Activated naive CD8-positive, alpha-beta T cell (primary cell): Measurements from ENCODE around the gene CNEP1R1.
"Not testable (repeated sequence)": the region's sequence is repeated elsewhere in the genome, so short reads cannot be mapped to it uniquely, and the experiment has no call there.

Experiments used
- H3K27ac Mint-ChIP-seq: one replicate; pipeline ENCODE4 v1.8.0; 2021; ENCODE audit warnings: mixed read lengths
- H3K27me3 Mint-ChIP-seq: one replicate; pipeline ENCODE4 v1.8.0; 2021; ENCODE audit warnings: mixed read lengths
- H3K36me3 Mint-ChIP-seq: one replicate; pipeline ENCODE4 v1.8.0; 2021; ENCODE audit warnings: mixed read lengths
- H3K4me1 Mint-ChIP-seq: one replicate; pipeline ENCODE4 v1.8.0; 2021; ENCODE audit warnings: low read depth, mixed read lengths
- H3K4me3 Mint-ChIP-seq: one replicate; pipeline ENCODE4 v1.8.0; 2021; ENCODE audit warnings: mild to moderate bottlenecking, mixed read lengths
- H3K9me3 Mint-ChIP-seq: one replicate; pipeline ENCODE4 v1.8.0; 2021; ENCODE audit warnings: low read depth, mixed read lengths

Gene CNEP1R1

DNA sequence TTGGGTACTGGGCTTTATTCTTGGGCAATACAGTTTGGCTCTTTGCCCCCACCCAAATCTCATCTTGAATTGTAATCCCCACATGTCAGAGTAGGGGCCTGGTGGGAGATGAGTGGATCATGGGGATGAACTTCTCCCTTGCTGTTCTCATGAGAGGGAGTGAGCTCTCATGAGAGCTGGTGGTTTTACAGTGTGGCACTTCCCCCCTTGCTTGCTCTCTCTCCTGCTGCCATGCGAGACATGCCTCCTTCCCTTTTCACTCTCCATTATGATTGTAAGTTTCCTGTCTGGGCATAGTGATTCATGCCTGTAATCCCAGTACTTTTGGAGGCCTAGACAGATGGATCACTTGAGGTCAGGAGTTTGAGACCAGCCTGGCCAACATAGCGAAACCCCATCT is 18.1 kb upstream of the CNEP1R1 start:
- no peaks in the 10 kb centered on the region for H3K4me1 Mint-ChIP-seq

DNA sequence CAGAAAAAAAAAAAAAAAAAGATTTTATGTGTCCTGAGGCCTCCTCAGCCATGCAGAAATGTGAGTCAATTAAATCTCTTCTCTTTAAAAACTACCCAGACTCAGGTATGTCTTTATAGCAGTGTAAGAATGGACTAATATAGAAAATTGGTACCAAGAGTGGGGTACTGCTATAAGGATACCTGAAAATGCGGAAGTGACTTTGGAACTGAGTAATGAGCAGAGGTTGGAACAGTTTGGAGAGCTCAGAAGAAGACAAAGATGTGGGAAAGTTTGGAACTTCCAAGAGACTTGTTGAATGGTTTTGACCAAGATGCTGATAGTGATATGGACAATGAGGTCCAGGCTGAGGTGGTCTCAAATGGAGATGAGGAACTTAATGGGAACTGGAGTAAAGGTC is 17.3 kb upstream of the CNEP1R1 start:
- no peaks in the 10 kb centered on the region for H3K36me3 Mint-ChIP-seq
- no peaks in the 10 kb centered on the region for H3K27me3 Mint-ChIP-seq
- H3K4me1 Mint-ChIP-seq: no peaks in the 10 kb centered on the region
- no peak overlapping the region for H3K4me3 Mint-ChIP-seq
- H3K27ac Mint-ChIP-seq: no peak overlapping the region
- H3K9me3 Mint-ChIP-seq: no peaks in the 10 kb centered on the region

More for the DNA sequence above, 18.1 kb upstream of the CNEP1R1 start:
- H3K9me3 Mint-ChIP-seq: no peaks in the 10 kb centered on the region
- H3K36me3 Mint-ChIP-seq: no peaks in the 10 kb centered on the region
- H3K27ac Mint-ChIP-seq: no peak overlapping the region
- no peak overlapping the region for H3K4me3 Mint-ChIP-seq
- H3K27me3 Mint-ChIP-seq: no peaks in the 10 kb centered on the region

DNA sequence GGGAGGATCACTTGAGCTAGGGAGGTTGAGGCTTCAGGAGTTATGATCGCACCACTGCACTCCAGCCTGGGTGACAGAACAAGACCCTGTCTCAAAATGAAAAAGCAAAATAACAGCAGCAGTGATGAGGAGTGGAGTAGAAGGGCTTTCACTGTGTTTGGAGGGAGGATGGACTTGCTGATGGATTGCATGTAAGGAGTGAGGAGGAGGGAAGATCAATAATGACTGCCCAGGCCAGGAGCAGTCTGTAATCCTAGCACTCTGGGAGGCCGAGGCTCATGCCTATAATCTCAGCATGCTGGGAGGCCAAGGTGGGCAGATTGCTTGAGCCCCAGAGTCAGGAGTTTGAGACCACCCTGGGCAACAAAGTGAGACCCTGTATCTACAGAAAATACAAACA is 14.8 kb upstream of the CNEP1R1 start:
- Mint-ChIP-seq H3K9me3 (no peaks in the 10 kb centered on the region), H3K27ac (no peak overlapping the region), H3K4me3 (no peak overlapping the region), H3K4me1 (no peaks in the 10 kb centered on the region), H3K36me3 (no peaks in the 10 kb centered on the region), H3K27me3 (no peaks in the 10 kb centered on the region)

- no peaks in the 10 kb centered on the region for H3K4me1 Mint-ChIP-seq
- H3K27me3 Mint-ChIP-seq: no peaks in the 10 kb centered on the region
- H3K27ac Mint-ChIP-seq: no peak overlapping the region
- H3K9me3 Mint-ChIP-seq: no peaks in the 10 kb centered on the region
- no peaks in the 10 kb centered on the region for H3K36me3 Mint-ChIP-seq
- H3K4me3 Mint-ChIP-seq: no peak overlapping the region
Measured at GRCh38 chr16:50011707-50012106, 13.3 kb upstream of the CNEP1R1 start.

DNA sequence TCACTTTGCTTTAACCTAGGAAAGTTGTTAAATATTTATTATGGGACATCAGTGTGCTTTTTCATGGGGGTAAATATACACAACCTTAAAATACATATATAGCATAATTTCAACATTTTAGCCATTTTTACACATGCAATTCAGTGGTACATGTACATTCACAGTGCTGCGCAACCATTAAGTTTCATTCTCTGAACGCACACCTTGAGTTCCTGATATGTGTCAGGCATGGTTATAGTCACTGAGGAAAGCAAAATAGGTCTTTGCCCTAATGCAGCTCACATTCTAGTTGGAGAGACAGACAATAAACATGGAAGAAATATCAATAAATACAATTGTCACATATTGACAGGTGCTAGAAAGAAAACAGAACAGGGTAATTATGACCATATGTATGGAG is 12.8 kb upstream of the CNEP1R1 start:
- Mint-ChIP-seq H3K27me3 (no peaks in the 10 kb centered on the region), H3K4me1 (no peaks in the 10 kb centered on the region), H3K9me3 (no peaks in the 10 kb centered on the region), H3K36me3 (no peaks in the 10 kb centered on the region), H3K27ac (no peak overlapping the region), H3K4me3 (no peak overlapping the region)

GRCh38 chr16:50014211-50014610 is 10.8 kb upstream of the CNEP1R1 start:
- H3K9me3 Mint-ChIP-seq, H3K36me3 Mint-ChIP-seq, H3K27ac Mint-ChIP-seq, H3K27me3 Mint-ChIP-seq, H3K4me3 Mint-ChIP-seq, H3K4me1 Mint-ChIP-seq: not testable (repeated sequence)

GRCh38 chr16:50015631-50016030 is 9.4 kb upstream of the CNEP1R1 start:
- Mint-ChIP-seq H3K4me1 (no peaks in the 10 kb centered on the region), H3K27ac (no peak overlapping the region), H3K4me3 (no peak overlapping the region), H3K27me3 (no peaks in the 10 kb centered on the region), H3K36me3 (no peaks in the 10 kb centered on the region), H3K9me3 (no peaks in the 10 kb centered on the region)

DNA sequence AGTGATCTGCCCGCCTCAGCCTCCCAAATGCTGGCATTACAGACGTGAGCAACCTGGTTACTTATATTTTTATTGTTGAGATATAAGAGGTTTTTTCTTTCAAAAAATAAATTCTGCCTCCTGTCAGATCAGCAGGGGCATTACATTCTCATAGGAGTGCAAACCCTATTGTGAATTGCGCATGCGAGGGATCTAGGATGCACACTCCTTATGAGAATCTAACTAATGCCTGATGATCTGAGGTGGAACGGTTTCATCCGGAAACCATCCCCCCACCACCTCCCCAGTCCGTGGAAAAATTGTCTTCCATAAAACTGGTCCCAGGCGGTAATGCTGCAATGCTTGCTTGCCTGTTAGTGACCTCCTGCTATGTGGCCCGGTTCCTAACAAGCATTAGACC is 7.5 kb upstream of the CNEP1R1 start:
- H3K4me1 Mint-ChIP-seq: no peaks in the 10 kb centered on the region
- H3K36me3 Mint-ChIP-seq: no peaks in the 10 kb centered on the region
- H3K27me3 Mint-ChIP-seq: no peaks in the 10 kb centered on the region
- H3K9me3 Mint-ChIP-seq: no peaks in the 10 kb centered on the region
- no peak overlapping the region for H3K4me3 Mint-ChIP-seq
- H3K27ac Mint-ChIP-seq: no peak overlapping the region

GRCh38 chr16:50021544-50021943 is 3.5 kb upstream of the CNEP1R1 start:
- Mint-ChIP-seq H3K4me1 (peaks cover 17% of the 10 kb centered on the region), H3K27me3 (no peaks in the 10 kb centered on the region), H3K36me3 (no peaks in the 10 kb centered on the region), H3K4me3 (no peak overlapping the region), H3K9me3 (no peaks in the 10 kb centered on the region), H3K27ac (no peak overlapping the region)

GRCh38 chr16:50023641-50024040 is 1.4 kb upstream of the CNEP1R1 start:
- Mint-ChIP-seq H3K27me3 (no peaks in the 10 kb centered on the region), H3K4me3 (peak overlapping the region; percentile 10), H3K27ac (no peak overlapping the region), H3K9me3 (no peaks in the 10 kb centered on the region), H3K36me3 (peaks cover 2% of the 10 kb centered on the region), H3K4me1 (peaks cover 24% of the 10 kb centered on the region)

DNA sequence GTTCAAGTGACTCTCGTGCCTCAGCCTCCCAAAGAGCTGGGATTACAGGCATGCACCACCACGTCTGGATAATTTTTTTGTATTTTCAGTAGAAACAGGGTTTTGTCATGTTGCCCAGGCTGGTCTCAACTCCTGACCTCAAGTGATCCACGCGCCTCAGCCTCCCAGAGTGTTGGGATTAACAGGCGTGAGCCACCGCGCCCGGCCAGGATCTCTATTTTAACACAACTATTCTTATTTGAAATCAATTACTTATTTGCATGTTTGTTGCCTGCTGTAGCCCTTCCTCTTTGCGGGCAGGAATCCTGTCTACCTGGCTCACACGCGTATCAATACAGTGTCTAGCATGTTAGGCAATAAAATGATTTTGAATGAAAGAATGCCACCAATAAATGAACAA is 818 bp upstream of the CNEP1R1 start:
- Mint-ChIP-seq H3K4me3 (peak overlapping the region; percentile 97), H3K36me3 (peaks cover 2% of the 10 kb centered on the region), H3K27me3 (no peaks in the 10 kb centered on the region), H3K4me1 (peaks cover 26% of the 10 kb centered on the region), H3K27ac (peak overlapping the region; percentile 89), H3K9me3 (no peaks in the 10 kb centered on the region)

- Mint-ChIP-seq H3K4me3 (peak overlapping the region; percentile 97), H3K27me3 (no peaks in the 10 kb centered on the region), H3K9me3 (no peaks in the 10 kb centered on the region), H3K4me1 (peaks cover 26% of the 10 kb centered on the region), H3K36me3 (peaks cover 2% of the 10 kb centered on the region), H3K27ac (peak overlapping the region; percentile 83)
Measured at GRCh38 chr16:50025537-50025931, 509 bp downstream of the CNEP1R1 start.

DNA sequence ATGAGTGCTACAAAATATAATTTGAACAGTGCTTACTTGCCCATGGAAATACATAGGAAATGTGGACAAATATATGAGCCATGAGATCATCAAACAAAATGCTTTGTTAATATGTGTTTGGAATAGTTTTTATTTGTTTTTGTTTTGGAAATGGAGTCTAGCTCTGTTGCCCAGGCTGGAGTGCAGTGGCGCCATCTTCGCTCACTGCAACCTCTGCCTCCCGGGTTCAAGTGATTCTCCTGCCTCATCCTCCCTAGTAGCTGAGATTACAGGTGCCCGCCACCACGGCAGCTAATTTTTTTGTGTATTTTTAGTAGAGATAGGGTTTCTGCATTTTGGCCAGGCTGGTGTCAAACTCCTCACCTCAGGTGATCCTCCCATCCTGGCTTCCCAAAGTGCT is 2.8 kb downstream of the CNEP1R1 start:
- Mint-ChIP-seq H3K27me3 (no peaks in the 10 kb centered on the region), H3K4me3 (no peak overlapping the region), H3K36me3 (peaks cover 2% of the 10 kb centered on the region), H3K4me1 (peaks cover 29% of the 10 kb centered on the region), H3K27ac (peak overlapping the region; percentile 50), H3K9me3 (no peaks in the 10 kb centered on the region)

DNA sequence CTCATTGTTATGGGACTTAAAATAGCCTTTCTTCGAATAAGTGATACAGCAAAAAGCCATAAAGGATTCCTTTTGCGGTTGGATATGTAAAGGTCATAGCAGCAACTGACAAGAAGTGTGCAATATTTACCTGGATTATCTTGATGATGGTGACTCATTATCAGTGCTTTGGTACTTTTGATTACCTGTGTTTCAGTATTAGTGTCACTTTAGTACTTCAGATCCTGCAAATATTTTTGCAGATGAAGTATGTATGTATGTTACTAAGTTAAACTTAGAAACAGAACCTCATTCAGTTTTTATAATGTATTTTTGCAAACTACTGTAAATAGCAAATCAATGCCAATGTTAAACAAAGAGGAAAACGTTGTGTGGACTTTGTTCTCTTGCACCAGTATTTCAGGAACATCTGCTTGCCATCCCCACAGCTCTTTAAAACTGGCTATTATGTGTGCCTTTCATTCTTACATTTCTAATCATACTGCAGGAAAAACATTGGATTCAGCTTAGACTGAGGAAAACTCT is 10.5 kb downstream of the CNEP1R1 start:
- no peak overlapping the region for H3K4me3 Mint-ChIP-seq
- peaks cover 13% of the 10 kb centered on the region for H3K4me1 Mint-ChIP-seq
- H3K36me3 Mint-ChIP-seq: peaks cover 6% of the 10 kb centered on the region
- peak overlapping the region; percentile 12 for H3K27ac Mint-ChIP-seq
- no peaks in the 10 kb centered on the region for H3K9me3 Mint-ChIP-seq
- H3K27me3 Mint-ChIP-seq: no peaks in the 10 kb centered on the region

- Mint-ChIP-seq H3K4me3 (no peak overlapping the region), H3K27me3 (no peaks in the 10 kb centered on the region), H3K36me3 (peaks cover 6% of the 10 kb centered on the region), H3K27ac (no peak overlapping the region), H3K4me1 (peaks cover 11% of the 10 kb centered on the region), H3K9me3 (no peaks in the 10 kb centered on the region)
Measured at GRCh38 chr16:50036426-50036825, 11.4 kb downstream of the CNEP1R1 start.

- Mint-ChIP-seq H3K4me3 (no peak overlapping the region), H3K9me3 (no peaks in the 10 kb centered on the region), H3K36me3 (peaks cover 6% of the 10 kb centered on the region), H3K27ac (peak overlapping the region; percentile 46), H3K4me1 (peaks cover 11% of the 10 kb centered on the region), H3K27me3 (no peaks in the 10 kb centered on the region)
Measured at GRCh38 chr16:50037662-50038220, 12.7 kb downstream of the CNEP1R1 start.
